Panc1 (cell line): ENCODE results near the gene UBE2J2.

ENCODE experiments used
- CTCF ChIP-seq: fragments of 450-650 bp; IDR thresholded peaks from 2 replicates; pipeline ENCODE4 v1.5.1; 2017; ENCODE audit warnings: mild to moderate bottlenecking
- POLR2AphosphoS5 ChIP-seq: IDR thresholded peaks from 2 replicates; pipeline ENCODE4 v1.6.1; 2012; ENCODE audit warnings: mild to moderate bottlenecking, low read depth, low read length, moderate library complexity
- REST ChIP-seq, 2 experiments: IDR thresholded peaks; 2 replicates each; pipeline ENCODE4 v1.6.1; 2011 to 2012; ENCODE audit warnings: low read depth in 2 of 2, control low read depth in 1 of 2, low read length in 1 of 2, mild to moderate bottlenecking in 1 of 2, moderate library complexity in 1 of 2; ENCODE audit not compliant: insufficient read depth in 1 of 2
- SIN3A ChIP-seq: IDR thresholded peaks from 2 replicates; pipeline ENCODE4 v1.6.1; 2012; ENCODE audit warnings: low read depth, mild to moderate bottlenecking, low read length, moderate library complexity, borderline replicate concordance; ENCODE audit not compliant: insufficient read depth
- TCF7L2 ChIP-seq: IDR thresholded peaks from 2 replicates; pipeline ENCODE4 v1.6.1; 2011; ENCODE audit warnings: mild to moderate bottlenecking, low read depth, low read length, inconsistent platforms

GRCh38 chr1:1212780-1213344, 60.8 kb downstream of the UBE2J2 start:
- TF ChIP-seq POLR2AphosphoS5 (no peak), CTCF (no peak), TCF7L2 (no peak), SIN3A (no peak), REST (IDR thresholded peaks at IDR 0.05; ENCODE audit: insufficient read depth in 1 of 2, low read depth in 2 of 2, low read length in 1 of 2) (no peak)
